DOHH2 (cell line): ENCODE results near the gene ARMC8.

Experiments
- CTCF ChIP-seq: fragments of 200-600 bp; sonication (generic); IDR thresholded peaks from one replicate; pipeline ENCODE4 v1.5.1; 2014; ENCODE audit warnings: antibody characterized with exemption, mild to moderate bottlenecking, low read depth, low read length; ENCODE audit not compliant: poor library complexity, severe bottlenecking
- EZH2phosphoT487 ChIP-seq: fragments of 200-600 bp; sonication (generic); IDR thresholded peaks from 2 replicates; pipeline ENCODE4 v1.6.1; 2017; ENCODE audit warnings: borderline replicate concordance, mild to moderate bottlenecking, antibody characterized with exemption, low read length, moderate library complexity, mixed read lengths

GRCh38 chr3:138310494-138310893, 123.4 kb downstream of the ARMC8 start:
- TF ChIP-seq CTCF = no peak
- TF ChIP-seq EZH2phosphoT487 = no peak
